Measurements from ENCODE around the gene HLA-G. TPM values are rescaled to one million over a fixed set of nuclear protein-coding genes. Genes with fewer than 3 reads are reported as not detected.

The HLA-G gene
- polyA plus RNA-seq, 1 of the 3 experiments (the other 2 are of a cell fraction): not detected

DNA sequence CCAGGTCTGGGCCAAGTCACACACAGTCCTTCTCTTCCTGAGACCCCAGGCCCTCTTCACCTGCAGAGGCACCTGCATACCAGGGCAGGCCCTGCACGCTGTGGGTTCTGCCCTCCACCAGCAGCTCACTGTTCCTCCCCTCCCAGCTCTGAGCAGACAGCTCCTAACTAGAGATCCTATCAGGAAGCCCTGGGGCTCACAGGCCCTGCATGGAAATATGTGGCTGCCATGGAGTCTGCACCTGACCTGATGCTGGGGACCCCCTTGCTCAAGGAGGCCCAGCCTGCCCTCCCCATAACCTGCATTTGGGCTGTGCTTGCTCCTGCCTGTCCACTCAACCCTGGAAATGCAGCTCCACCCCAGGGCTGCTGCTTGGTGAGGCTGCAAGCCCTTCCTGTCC, 14.6 kb upstream of the HLA-G start:
- no peak for DNase-seq
- Histone ChIP-seq H4K20me1 (ENCODE audit: insufficient read depth) (no peaks in the 10 kb centered on the region), H3K79me2 (ENCODE audit: insufficient read depth) (no peaks in the 10 kb centered on the region), H3K9ac (no peak overlapping the region), H2AFZ (ENCODE audit: low read depth) (no peak overlapping the region), H3F3A (replicated peaks; ENCODE audit: insufficient read depth) (no peaks in the 10 kb centered on the region), H3K36me3 (replicated peaks in 1 of 2; ENCODE audit: control insufficient read depth in 1 of 2, insufficient read depth in 2 of 2, low read length in 1 of 2) (no peaks in the 10 kb centered on the region), H3K27me3 (ENCODE audit: insufficient read depth) (no peaks in the 10 kb centered on the region; the same call in 1 of the 2 replicates), H3K9me2 (no peaks in the 10 kb centered on the region), H3K4me3 (ENCODE audit: low read depth in 2 of 2, low read length in 1 of 2) (no peak overlapping the region), H3K4me1 (ENCODE audit: control insufficient read depth in 1 of 2, insufficient read depth in 2 of 2, low read depth in 1 of 2, low read length in 1 of 2) (no peaks in the 10 kb centered on the region), H3K4me2 (no peak overlapping the region), H3K27ac (ENCODE audit: low read depth in 2 of 2, low read length in 1 of 2) (no peak overlapping the region), H3K9me3 (no peaks in the 10 kb centered on the region)
- TF ChIP-seq GABPA (IDR thresholded peaks at IDR 0.05; ENCODE audit: low read depth) (no peak), GATA2 (CRISPR knock-in tag; IDR thresholded peaks at IDR 0.05) (0 out of 2 replicates have a peak, but pooled peaks have one; percentile 12)
- ChIA-PET POLR2A (no interaction called here), CTCF (interaction anchor here (1.1 kb wide), 1 partner anchor 22 kb away, joined by 3 read pairs; no protein-coding TSS in a partner anchor)
- WGBS (ENCODE audit: low lambda C conversion rate): 0% methylated on average over 1 of the region's 1 CpG

GRCh38 chr6:29813809-29814208, 13.8 kb upstream of the HLA-G start:
- POLR2A ChIA-PET: no interaction called here

DNA sequence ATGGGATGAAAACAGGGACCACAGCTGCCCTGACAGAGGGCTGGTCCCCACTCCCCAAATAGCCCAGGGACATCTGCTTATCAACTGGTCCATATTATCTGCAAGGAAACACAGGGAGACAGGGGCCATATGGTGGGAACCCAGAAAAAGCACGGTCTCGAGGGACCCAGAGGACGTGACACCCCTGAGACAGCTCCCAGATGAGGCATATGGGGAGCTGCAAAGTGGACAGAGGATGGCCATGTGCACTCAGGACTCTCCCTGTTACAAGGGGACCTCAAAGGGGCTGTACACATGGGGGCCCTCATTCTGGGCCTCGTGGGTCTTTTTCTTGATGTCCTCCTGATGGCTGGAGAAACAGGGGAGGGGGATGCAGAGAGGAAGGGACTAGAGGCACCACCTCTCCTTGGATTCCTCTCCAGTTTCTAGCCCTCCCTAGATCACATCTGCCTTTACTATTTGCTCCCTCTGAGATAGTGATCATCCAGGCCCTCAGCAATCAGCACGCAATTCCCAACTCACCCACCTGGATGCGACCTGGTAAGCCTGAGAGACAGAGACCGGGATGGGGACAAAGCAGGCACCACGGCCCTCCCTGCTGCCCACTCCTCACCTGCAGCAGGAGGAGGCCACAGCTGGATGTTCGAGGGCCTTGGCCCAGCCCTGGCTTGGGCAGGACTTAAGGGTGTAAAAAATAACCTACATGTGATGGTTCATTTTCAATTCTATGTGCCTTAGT, 13.1 kb upstream of the HLA-G start:
- H2AFZ ChIP-seq (ENCODE audit: low read depth): no peak overlapping the region
- no peaks in the 10 kb centered on the region for H3F3A ChIP-seq (replicated peaks; ENCODE audit: insufficient read depth)
- no peaks in the 10 kb centered on the region for H3K79me2 ChIP-seq (ENCODE audit: insufficient read depth)
- CTCF ChIA-PET: no interaction called here
- H3K4me3 ChIP-seq (ENCODE audit: low read depth in 2 of 2, low read length in 1 of 2): no peak overlapping the region
- TF ChIP-seq TEAD4 (IDR thresholded peaks at IDR 0.05; ENCODE audit: borderline replicate concordance, insufficient read depth): no peak
- H3K4me1 ChIP-seq (ENCODE audit: control insufficient read depth in 1 of 2, insufficient read depth in 2 of 2, low read depth in 1 of 2, low read length in 1 of 2): no peaks in the 10 kb centered on the region
- H3K27me3 ChIP-seq (ENCODE audit: insufficient read depth): no peaks in the 10 kb centered on the region; the same call in 1 of the 2 replicates
- no peaks in the 10 kb centered on the region for H3K36me3 ChIP-seq (replicated peaks in 1 of 2; ENCODE audit: control insufficient read depth in 1 of 2, insufficient read depth in 2 of 2, low read length in 1 of 2)
- 11% methylated on average over 6 of the region's 9 CpGs for WGBS (ENCODE audit: low lambda C conversion rate)
- no peaks in the 10 kb centered on the region for H3K9me3 ChIP-seq
- no peaks in the 10 kb centered on the region for H4K20me1 ChIP-seq (ENCODE audit: insufficient read depth)
- H3K9me2 ChIP-seq: no peaks in the 10 kb centered on the region
- no peak for DNase-seq
- no peak overlapping the region for H3K27ac ChIP-seq (ENCODE audit: low read depth in 2 of 2, low read length in 1 of 2)
- no peak overlapping the region for H3K4me2 ChIP-seq
- POLR2A ChIA-PET: no interaction called here
- H3K9ac ChIP-seq: no peak overlapping the region

More at GRCh38 chr6:29813809-29814208, 13.8 kb upstream of the HLA-G start:
- TF ChIP-seq FOSL2 (IDR thresholded peaks at IDR 0.05; ENCODE audit: borderline replicate concordance, low read depth) (peak; percentile 18; the same call in 1 of the 2 replicates), ELF1 (IDR thresholded peaks at IDR 0.05) (peak; percentile 36; the same call in 1 of the 2 replicates), TAF1 (IDR thresholded peaks at IDR 0.05; ENCODE audit: borderline replicate concordance, low read depth, low read length) (no peak), POLR2AphosphoS5 (IDR thresholded peaks at IDR 0.05; ENCODE audit: low read depth, low read length) (no peak), SMC3 (IDR thresholded peaks at IDR 0.05; ENCODE audit: low read depth, low read length) (no peak)
- no peak overlapping the region for H3K9ac ChIP-seq
- H3K79me2 ChIP-seq (ENCODE audit: insufficient read depth): no peaks in the 10 kb centered on the region
- CTCF ChIA-PET: interaction anchor here (0.6 to 1.1 kb wide), 2 partner anchors 21 to 161 kb away, joined by 3 read pairs; no protein-coding TSS in a partner anchor
- H3K9me2 ChIP-seq: no peaks in the 10 kb centered on the region
- H3K9me3 ChIP-seq: no peaks in the 10 kb centered on the region
- H3K4me1 ChIP-seq (ENCODE audit: control insufficient read depth in 1 of 2, insufficient read depth in 2 of 2, low read depth in 1 of 2, low read length in 1 of 2): no peaks in the 10 kb centered on the region
- no peaks in the 10 kb centered on the region; the same call in 1 of the 2 replicates for H3K27me3 ChIP-seq (ENCODE audit: insufficient read depth)
- no peak for DNase-seq
- H3K27ac ChIP-seq (ENCODE audit: low read depth in 2 of 2, low read length in 1 of 2): no peak overlapping the region
- 15% methylated on average over 7 of the region's 7 CpGs for WGBS (ENCODE audit: low lambda C conversion rate)
- H3K4me2 ChIP-seq: no peak overlapping the region
- no peaks in the 10 kb centered on the region for H3K36me3 ChIP-seq (replicated peaks in 1 of 2; ENCODE audit: control insufficient read depth in 1 of 2, insufficient read depth in 2 of 2, low read length in 1 of 2)
- H2AFZ ChIP-seq (ENCODE audit: low read depth): no peak overlapping the region
- H3K4me3 ChIP-seq (ENCODE audit: low read depth in 2 of 2, low read length in 1 of 2): no peak overlapping the region
- H3F3A ChIP-seq (replicated peaks; ENCODE audit: insufficient read depth): no peaks in the 10 kb centered on the region
- H4K20me1 ChIP-seq (ENCODE audit: insufficient read depth): no peaks in the 10 kb centered on the region

Measured in SK-N-SH (cell line).